HL-60 (cell line): ENCODE measurements around the gene ZP3.

Experiments used
- POLR2AphosphoS5 ChIP-seq: IDR thresholded peaks from 2 replicates; pipeline ENCODE4 v1.6.1; 2012; ENCODE audit warnings: low read depth
- TF ChIP-seq, protein P1 (sequence below): IDR thresholded peaks from one replicate; pipeline ENCODE4 v1.5.1; 2011; ENCODE audit warnings: low read length, control low read depth, inconsistent platforms; ENCODE audit not compliant: insufficient read depth

GRCh38 chr7:76394957-76395356 lies 29.8 kb upstream of the ZP3 start:
- no peak for TF ChIP-seq POLR2AphosphoS5
- TF ChIP-seq, protein P1, sequence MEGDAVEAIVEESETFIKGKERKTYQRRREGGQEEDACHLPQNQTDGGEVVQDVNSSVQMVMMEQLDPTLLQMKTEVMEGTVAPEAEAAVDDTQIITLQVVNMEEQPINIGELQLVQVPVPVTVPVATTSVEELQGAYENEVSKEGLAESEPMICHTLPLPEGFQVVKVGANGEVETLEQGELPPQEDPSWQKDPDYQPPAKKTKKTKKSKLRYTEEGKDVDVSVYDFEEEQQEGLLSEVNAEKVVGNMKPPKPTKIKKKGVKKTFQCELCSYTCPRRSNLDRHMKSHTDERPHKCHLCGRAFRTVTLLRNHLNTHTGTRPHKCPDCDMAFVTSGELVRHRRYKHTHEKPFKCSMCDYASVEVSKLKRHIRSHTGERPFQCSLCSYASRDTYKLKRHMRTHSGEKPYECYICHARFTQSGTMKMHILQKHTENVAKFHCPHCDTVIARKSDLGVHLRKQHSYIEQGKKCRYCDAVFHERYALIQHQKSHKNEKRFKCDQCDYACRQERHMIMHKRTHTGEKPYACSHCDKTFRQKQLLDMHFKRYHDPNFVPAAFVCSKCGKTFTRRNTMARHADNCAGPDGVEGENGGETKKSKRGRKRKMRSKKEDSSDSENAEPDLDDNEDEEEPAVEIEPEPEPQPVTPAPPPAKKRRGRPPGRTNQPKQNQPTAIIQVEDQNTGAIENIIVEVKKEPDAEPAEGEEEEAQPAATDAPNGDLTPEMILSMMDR = no peak
